ENCODE data around the gene SLC9A7.
"Not testable (repeated sequence)": the region's sequence is repeated elsewhere in the genome, so short reads cannot be mapped to it uniquely, and the experiment has no call there.

The SLC9A7 gene

GRCh38 chrX:46758956-46759644 lies at the start of gene SLC9A7:
Gene SLC9A7 (minus strand): TSS chrX:46759118. CDS start chrX:46759029, 89 bp downstream.
- DNase-seq = peak; percentile 85

DNA sequence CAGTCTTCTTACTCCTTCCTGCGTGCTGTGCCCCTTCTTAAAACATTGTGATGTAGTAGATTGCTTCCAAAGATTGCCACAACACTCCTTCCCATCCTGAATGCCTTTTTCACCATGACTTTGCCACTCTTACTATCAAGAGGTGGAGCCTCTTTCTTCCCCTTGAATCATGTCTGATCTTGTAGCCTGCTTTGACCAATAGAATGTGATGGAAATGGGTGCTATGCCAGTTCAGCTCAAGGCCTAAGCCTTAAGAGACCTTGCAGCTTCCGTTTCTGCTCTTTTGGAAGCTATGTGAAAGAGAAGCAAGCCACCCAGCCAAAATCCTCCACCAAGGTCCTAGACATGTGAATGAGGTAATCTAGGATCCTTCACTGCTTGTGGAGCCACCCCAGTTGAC lies 46.4 kb upstream of the SLC9A7 start:
- DNase-seq = no peak

DNA sequence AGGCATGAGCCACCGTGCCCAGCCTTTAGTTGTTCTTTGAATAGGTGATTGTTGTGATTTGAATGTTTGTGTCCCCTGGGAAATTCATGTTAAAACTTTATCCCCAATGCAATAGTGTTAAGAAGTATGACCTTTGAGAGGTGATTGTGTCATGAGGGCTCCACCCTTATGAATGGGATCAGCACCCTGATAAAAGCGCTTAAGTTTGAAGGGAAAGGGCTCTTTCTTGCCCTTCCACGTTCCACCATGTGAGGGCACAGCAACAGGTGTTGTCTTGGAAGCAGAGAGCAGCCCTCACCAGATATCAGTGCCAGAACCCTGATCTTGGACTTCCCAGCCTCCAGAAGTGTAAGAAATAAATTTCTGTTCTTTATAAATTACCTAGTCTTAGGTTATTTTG lies 44.2 kb upstream of the SLC9A7 start:
- DNase-seq = no peak

GRCh38 chrX:46796574-46797191 lies 37.8 kb upstream of the SLC9A7 start:
- DNase-seq = peak; percentile 79

GRCh38 chrX:46793386-46794143 lies 34.6 kb upstream of the SLC9A7 start:
- no peak for DNase-seq

DNA sequence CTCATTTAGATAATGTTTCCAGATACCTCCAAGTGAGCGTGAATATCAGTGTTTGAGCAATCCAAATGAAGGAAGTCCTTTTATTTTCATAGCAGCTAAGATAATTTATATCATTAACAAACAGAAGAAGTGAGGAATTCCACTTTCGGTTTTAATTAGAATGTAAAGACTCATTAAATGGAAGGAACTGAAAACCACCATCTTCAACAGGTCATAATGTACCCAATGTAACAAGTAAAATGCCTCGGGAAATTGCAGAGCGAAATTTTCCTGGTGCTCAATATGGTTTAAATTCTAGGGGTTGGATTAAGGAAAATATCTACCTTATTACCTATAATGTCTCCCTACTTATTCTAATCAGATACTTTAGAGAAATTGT lies 33.9 kb upstream of the SLC9A7 start:
- no peak for DNase-seq

DNA sequence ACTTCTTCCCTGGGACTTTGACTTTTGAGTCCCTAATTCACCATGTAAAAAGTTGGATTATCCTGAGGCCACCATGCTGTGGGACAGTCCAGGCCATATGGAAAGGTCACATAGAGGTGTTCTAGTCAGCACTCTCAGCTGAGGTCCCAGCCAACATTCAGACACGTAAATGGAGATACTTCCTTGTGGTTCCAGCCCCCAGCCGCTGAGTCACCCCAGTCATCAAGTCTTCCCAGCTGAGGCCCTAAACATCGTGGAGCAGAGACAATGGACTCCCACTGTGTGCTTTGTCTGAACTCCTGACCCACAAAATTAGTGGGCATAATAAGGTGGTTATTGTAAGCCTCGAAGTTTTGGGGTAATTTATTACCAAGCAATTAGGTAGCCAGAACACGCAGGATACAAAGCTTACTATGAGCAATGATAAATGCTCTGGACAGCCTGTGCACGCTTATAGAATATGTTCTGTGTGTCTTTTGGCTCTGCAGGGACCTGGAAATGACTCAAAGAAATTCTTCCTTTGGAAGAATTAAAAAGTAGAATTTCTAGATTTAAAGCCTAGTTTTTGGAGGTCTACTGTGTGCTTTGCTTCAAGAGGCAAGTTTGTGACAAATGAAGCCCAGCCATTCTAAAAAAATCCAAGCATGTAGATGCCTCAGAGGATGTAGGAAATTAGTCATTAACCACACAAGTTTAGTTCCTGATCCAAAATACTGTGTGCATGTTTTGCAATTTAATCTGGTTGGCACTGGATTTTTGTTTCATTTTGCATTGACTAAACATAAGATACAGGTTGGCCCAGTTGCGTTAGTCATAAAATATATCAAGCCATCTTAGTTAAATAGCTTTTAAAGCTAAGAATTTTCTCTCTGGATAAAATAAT lies 33.2 kb upstream of the SLC9A7 start:
- DNase-seq = peak; percentile 57

GRCh38 chrX:46788902-46789301 lies 30.0 kb upstream of the SLC9A7 start:
- no peak for DNase-seq

DNA sequence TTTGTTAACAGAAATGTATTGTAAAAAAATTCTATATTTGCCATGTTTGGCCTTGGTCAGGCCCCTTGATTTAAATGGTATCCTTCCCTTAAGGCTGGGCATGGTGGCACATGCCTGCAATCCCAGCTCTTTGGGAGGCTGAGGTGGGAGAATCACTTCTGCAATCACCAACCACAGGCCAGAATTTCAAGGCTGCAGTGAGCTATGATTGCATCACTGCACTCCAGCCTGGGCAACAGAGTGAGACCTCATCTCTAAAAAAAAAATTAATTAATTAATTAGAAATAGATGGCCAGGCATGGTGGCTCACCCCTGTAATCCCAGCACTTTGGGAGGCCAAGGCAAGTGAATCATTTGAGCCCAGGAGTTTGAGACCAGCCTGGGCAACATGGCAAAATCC lies 25.5 kb upstream of the SLC9A7 start:
- not testable (repeated sequence) for DNase-seq

DNA sequence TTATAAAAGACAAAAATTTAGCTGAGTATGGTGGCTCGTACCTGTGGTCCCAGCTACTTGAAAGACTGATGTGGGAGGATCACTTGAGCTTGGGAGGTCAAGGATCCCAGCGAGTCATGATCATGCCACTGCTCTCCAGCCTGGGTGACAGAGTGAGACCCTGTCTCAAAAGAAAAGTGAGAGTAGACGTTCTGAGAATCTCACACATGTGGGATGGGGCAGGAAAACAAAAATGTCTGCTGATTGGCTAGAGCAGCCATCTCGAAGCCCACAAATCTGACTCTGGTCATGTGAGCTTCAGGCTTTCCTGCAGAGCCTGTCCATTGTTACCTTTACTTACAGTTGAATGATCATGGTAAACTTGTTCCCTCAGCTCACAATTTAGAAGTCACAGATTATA lies 23.1 kb upstream of the SLC9A7 start:
- no peak for DNase-seq

DNA sequence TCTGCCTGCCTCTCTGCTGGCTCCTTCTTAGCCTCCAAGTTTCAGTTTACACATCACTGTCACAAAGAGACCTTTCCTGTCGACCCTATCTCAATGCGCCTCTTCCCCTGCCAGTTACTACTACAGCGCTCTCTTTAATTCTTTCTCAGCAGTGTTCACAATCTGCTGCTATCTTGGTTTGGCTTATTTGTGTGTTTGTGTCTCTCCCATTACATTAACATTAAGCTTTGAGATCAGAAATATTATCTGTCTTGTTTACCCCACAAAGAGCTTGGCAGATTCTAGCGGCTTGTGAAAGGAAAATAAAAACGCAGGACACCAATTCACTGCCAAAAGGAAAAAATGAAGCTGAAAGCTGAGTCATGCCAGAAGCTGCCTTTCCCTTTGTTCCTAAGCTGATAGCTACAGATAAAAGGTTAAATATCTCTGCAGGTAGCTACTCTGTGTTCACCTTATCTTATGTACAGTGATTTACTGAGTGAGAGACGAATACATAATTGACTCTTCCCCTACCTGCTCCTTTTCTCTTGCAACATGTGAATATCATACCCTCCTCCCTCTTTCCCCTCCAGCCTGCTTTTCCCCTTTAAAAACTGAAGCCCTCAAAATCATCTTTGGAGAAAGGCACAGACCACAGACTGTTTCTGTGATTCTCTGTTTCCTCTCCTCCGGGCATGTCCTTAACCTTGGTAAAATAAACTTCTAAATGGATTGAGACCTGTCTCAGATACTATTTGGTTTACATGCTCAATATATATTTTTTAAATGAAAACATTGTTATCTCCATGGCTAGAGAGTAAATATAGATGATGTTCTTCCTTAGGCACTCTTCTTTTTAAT lies 19.3 kb upstream of the SLC9A7 start:
- DNase-seq = peak; percentile 42

DNA sequence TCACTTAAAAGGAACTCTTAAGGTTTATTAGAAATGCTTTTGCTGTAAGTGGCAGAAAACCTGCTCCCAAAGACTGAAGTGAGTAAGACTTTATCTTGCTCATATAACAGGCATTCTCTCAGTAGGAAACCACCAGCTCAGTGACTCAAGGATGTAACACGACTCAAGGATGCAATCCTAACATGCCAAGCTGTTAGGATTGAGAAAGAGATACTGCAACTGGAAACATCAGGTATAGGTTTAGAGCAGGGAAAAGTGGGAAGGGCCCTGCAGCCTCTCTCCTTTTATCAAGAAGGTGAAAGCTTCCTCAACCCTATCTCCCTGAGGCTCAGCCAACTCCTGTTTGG lies 11.9 kb upstream of the SLC9A7 start:
- DNase-seq = no peak

GRCh38 chrX:46770000-46770816 lies 11.3 kb upstream of the SLC9A7 start:
- DNase-seq = no peak

DNA sequence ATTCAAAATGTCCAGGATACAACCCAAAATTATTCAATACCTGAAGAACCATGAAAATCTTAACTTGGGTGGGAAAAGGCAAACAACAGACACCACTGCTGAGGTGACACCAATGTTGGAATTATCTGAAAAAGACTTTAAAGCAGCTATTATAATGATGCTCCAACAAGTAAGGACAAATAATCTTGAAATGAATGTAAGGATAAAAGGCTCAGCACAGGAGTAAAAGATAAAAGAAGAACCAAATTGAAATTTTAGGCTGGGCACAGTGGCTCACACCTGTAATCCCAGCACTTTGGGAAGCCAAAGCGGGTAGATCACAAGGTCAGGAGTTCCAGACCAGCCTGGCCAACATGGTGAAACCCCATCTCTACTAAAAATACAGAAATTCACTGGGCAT lies 4.0 kb upstream of the SLC9A7 start:
- no peak for DNase-seq

DNA sequence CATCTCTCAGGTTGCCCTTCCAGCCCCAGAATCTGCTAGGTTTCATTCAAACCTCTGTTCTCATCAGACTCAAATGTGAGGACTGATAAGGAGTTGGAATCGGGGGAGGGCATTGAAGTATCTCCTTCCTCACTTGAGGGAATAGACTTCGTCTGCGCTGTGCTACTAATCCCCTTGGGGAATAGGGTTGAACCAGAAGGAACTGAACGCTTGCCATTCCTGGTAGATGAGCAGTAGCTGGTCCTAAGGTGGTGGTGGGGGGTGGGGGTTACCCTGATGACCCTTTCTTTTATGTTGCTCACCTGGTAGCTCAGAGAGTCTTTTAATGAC lies 692 bp upstream of the SLC9A7 start:
- no peak for DNase-seq

GRCh38 chrX:46758163-46758955 lies 559 bp downstream of the SLC9A7 start:
- peak; percentile 65 for DNase-seq

DNA sequence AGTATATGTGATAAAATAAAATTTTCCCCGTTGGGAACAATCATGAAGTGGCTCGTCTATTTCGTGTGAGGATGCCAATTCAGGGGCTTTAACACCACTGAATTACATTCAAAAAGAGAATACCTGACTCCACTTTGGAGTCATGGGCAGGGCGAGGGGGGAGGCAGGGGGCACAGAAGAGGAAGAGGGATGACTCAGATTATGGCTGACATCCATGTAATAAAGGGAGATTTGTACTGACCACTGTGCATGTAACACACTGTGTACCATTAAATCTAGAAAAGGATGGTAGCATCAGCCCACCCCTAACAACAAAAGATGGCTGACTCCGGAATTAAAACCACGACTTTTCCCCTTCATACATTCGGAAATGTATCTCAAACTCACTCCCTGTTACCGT lies 1.3 kb downstream of the SLC9A7 start:
- DNase-seq = no peak

- DNase-seq = no peak
These were observed 1.9 kb downstream of the SLC9A7 start for GRCh38 chrX:46757052-46757451.

- DNase-seq = no peak
These were observed 3.2 kb downstream of the SLC9A7 start for GRCh38 chrX:46755671-46756070.

DNA sequence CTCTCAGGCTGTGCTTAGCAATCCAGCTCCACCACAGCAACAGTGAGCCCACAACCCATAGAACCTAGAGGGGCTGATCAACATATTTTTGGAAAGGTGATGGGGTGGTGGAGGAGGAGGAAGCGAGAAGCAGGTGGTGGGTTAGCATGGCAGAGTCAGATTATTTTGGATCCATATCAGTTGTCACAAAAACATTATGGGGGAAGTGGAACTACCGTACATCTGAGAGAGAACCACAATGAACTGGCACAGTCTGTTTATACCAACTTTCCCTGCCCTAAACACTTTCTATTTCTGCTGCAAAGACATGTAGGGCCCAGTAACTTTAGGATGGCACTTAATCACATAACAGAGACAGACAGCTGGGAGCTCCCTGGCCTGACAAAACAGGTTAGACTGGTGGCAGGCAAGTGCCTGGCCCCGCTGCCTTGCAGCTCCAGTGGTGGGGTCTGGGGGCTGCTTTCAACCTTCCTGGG lies 4.3 kb downstream of the SLC9A7 start:
- no peak for DNase-seq

- no peak for DNase-seq
These were observed 4.9 kb downstream of the SLC9A7 start for GRCh38 chrX:46754036-46754435.

All from NCI-H2227 treated with DMSO at 0.1 percent for 48 hours (cell line).